GM18520 (cell line): ENCODE data around the gene ZNF304.

Experiments
- ATAC-seq: cut with Tn5 transposase; IDR thresholded peaks from one replicate; pipeline ENCODE4 v1.9.1; 2021; ENCODE audit not compliant: unreplicated experiment

Gene ZNF304

GRCh38 chr19:57350877-57351805 lies at the start of gene ZNF304:
Gene ZNF304, plus strand, starts transcription at chr19:57351271. Its CDS starts 394 bp downstream, at chr19:57351665.
- peak; percentile 99 for ATAC-seq

GRCh38 chr19:57302020-57302465 lies 49.0 kb upstream of the ZNF304 start:
- no peak for ATAC-seq

GRCh38 chr19:57302727-57303401 lies 48.2 kb upstream of the ZNF304 start:
- ATAC-seq, result no peak

GRCh38 chr19:57305056-57305455 lies 46.0 kb upstream of the ZNF304 start:
- ATAC-seq, result no peak

- no peak for ATAC-seq
Measured at GRCh38 chr19:57308514-57308913, 42.6 kb upstream of the ZNF304 start.

- ATAC-seq, result no peak
Measured at GRCh38 chr19:57310792-57311191, 40.3 kb upstream of the ZNF304 start.

GRCh38 chr19:57314146-57314545 lies 36.9 kb upstream of the ZNF304 start:
- ATAC-seq, result no peak

GRCh38 chr19:57317503-57317902 lies 33.6 kb upstream of the ZNF304 start:
- ATAC-seq, result no peak

GRCh38 chr19:57319869-57320179 lies 31.2 kb upstream of the ZNF304 start:
- peak; percentile 15 for ATAC-seq

GRCh38 chr19:57320180-57321084 lies 30.6 kb upstream of the ZNF304 start, which contains the start of gene ZNF543:
Gene ZNF543, plus strand, starts transcription at chr19:57320472. Its CDS starts 382 bp downstream, at chr19:57320854.
- peak; percentile 84 for ATAC-seq

- ATAC-seq, result no peak
Measured at GRCh38 chr19:57321116-57321515, 30.0 kb upstream of the ZNF304 start.

GRCh38 chr19:57321751-57322150 lies 29.3 kb upstream of the ZNF304 start:
- no peak for ATAC-seq

- ATAC-seq, result no peak
Measured at GRCh38 chr19:57324992-57325391, 26.1 kb upstream of the ZNF304 start.

- no peak for ATAC-seq
Measured at GRCh38 chr19:57327993-57328392, 23.1 kb upstream of the ZNF304 start.

- ATAC-seq, result no peak
Measured at GRCh38 chr19:57334191-57334590, 16.9 kb upstream of the ZNF304 start.

- no peak for ATAC-seq
Measured at GRCh38 chr19:57338877-57339276, 12.2 kb upstream of the ZNF304 start.

GRCh38 chr19:57342582-57342981 lies 8.5 kb upstream of the ZNF304 start:
- ATAC-seq, result no peak

GRCh38 chr19:57348136-57348535 lies 2.9 kb upstream of the ZNF304 start:
- ATAC-seq, result no peak

- no peak for ATAC-seq
Measured at GRCh38 chr19:57351867-57352266, 796 bp downstream of the ZNF304 start.

- no peak for ATAC-seq
Measured at GRCh38 chr19:57355916-57356315, 4.8 kb downstream of the ZNF304 start.

- no peak for ATAC-seq
Measured at GRCh38 chr19:57357406-57357805, 6.3 kb downstream of the ZNF304 start.
